HUES48 (cell line): ENCODE measurements around the gene AP3B1.
A peak's percentile ranks its signal among the peaks of the same experiment; 100 is the strongest.

ENCODE experiments used
- H3K27ac ChIP-seq: one replicate; pipeline ENCODE4 v1.7.0; 2013; ENCODE audit warnings: low read depth, low read length, inconsistent platforms
- H3K27me3 ChIP-seq: 2 replicates; pipeline ENCODE4 v1.6.1; 2013; ENCODE audit warnings: mild to moderate bottlenecking, low read length; ENCODE audit not compliant: control insufficient read depth, insufficient read depth
- H3K36me3 ChIP-seq: 2 replicates; pipeline ENCODE4 v1.6.1; 2013; ENCODE audit warnings: low read length; ENCODE audit not compliant: control insufficient read depth, insufficient read depth
- H3K4me1 ChIP-seq: 2 replicates; pipeline ENCODE4 v1.6.1; 2013; ENCODE audit warnings: mild to moderate bottlenecking, low read length; ENCODE audit not compliant: control insufficient read depth, insufficient read depth
- H3K4me3 ChIP-seq: 2 replicates; pipeline ENCODE4 v1.5.1; 2013; ENCODE audit warnings: mild to moderate bottlenecking, low read depth, low read length
- H3K9ac ChIP-seq: 2 replicates; pipeline ENCODE4 v1.6.1; 2013; ENCODE audit warnings: mild to moderate bottlenecking, low read depth, low read length, moderate library complexity
- H3K9me3 ChIP-seq: 2 replicates; pipeline ENCODE4 v1.6.1; 2013; ENCODE audit warnings: low read length; ENCODE audit not compliant: control insufficient read depth, insufficient read depth

The AP3B1 gene

GRCh38 chr5:78294248-78295034 lies at the start of gene AP3B1:
Gene AP3B1 (minus strand): TSS chr5:78294698. CDS start chr5:78294579, 119 bp downstream.
- Histone ChIP-seq H3K4me1 (peaks cover 12% of the 10 kb centered on the region), H3K9me3 (no peaks in the 10 kb centered on the region), H3K27me3 (no peaks in the 10 kb centered on the region), H3K36me3 (no peaks in the 10 kb centered on the region), H3K9ac (peak within 1 kb of the TSS; percentile 61), H3K4me3 (peak within 1 kb of the TSS; percentile 82), H3K27ac (peak within 1 kb of the TSS; percentile 98)

GRCh38 chr5:78341440-78341839 lies 46.9 kb upstream of the AP3B1 start:
- Histone ChIP-seq H3K4me3 (no peak overlapping the region), H3K9me3 (peaks cover 7% of the 10 kb centered on the region; the same call in 1 of the 2 replicates), H3K27me3 (peaks cover 67% of the 10 kb centered on the region), H3K36me3 (no peaks in the 10 kb centered on the region), H3K27ac (peak overlapping the region; percentile 36), H3K4me1 (peaks cover 14% of the 10 kb centered on the region), H3K9ac (no peak overlapping the region)

GRCh38 chr5:78339617-78340436 lies 45.3 kb upstream of the AP3B1 start:
- no peak overlapping the region for H3K4me3 ChIP-seq
- H3K27me3 ChIP-seq, result peaks cover 57% of the 10 kb centered on the region
- peaks cover 9% of the 10 kb centered on the region for H3K4me1 ChIP-seq
- peaks cover 7% of the 10 kb centered on the region; the same call in 1 of the 2 replicates for H3K9me3 ChIP-seq
- no peak overlapping the region for H3K9ac ChIP-seq
- no peaks in the 10 kb centered on the region for H3K36me3 ChIP-seq
- H3K27ac ChIP-seq, result no peak overlapping the region

- Histone ChIP-seq H3K4me1 (peaks cover 5% of the 10 kb centered on the region), H3K27ac (no peak overlapping the region), H3K36me3 (no peaks in the 10 kb centered on the region), H3K4me3 (no peak overlapping the region), H3K9ac (no peak overlapping the region), H3K9me3 (no peaks in the 10 kb centered on the region), H3K27me3 (peaks cover 30% of the 10 kb centered on the region)
Measured at GRCh38 chr5:78336698-78337097, 42.2 kb upstream of the AP3B1 start.

GRCh38 chr5:78335976-78336375 lies 41.5 kb upstream of the AP3B1 start:
- Histone ChIP-seq H3K27ac (no peak overlapping the region), H3K9me3 (no peaks in the 10 kb centered on the region), H3K36me3 (no peaks in the 10 kb centered on the region), H3K9ac (no peak overlapping the region), H3K27me3 (peaks cover 25% of the 10 kb centered on the region), H3K4me1 (peaks cover under 1% of the 10 kb centered on the region; the same call in 1 of the 2 replicates), H3K4me3 (no peak overlapping the region)

GRCh38 chr5:78334811-78335210 lies 40.3 kb upstream of the AP3B1 start:
- H3K4me1 ChIP-seq, result peaks cover under 1% of the 10 kb centered on the region; the same call in 1 of the 2 replicates
- H3K27ac ChIP-seq, result no peak overlapping the region
- H3K27me3 ChIP-seq, result peaks cover 14% of the 10 kb centered on the region
- H3K4me3 ChIP-seq, result no peak overlapping the region
- H3K36me3 ChIP-seq, result no peaks in the 10 kb centered on the region
- H3K9me3 ChIP-seq, result no peaks in the 10 kb centered on the region
- H3K9ac ChIP-seq, result no peak overlapping the region

- H3K9ac ChIP-seq, result no peak overlapping the region
- no peaks in the 10 kb centered on the region for H3K9me3 ChIP-seq
- peaks cover 17% of the 10 kb centered on the region for H3K4me1 ChIP-seq
- no peaks in the 10 kb centered on the region for H3K36me3 ChIP-seq
- H3K27me3 ChIP-seq, result no peaks in the 10 kb centered on the region
- no peak overlapping the region for H3K27ac ChIP-seq
- H3K4me3 ChIP-seq, result no peak overlapping the region
Measured at GRCh38 chr5:78331523-78332080, 37.1 kb upstream of the AP3B1 start.

GRCh38 chr5:78328585-78329173 lies 34.2 kb upstream of the AP3B1 start:
- Histone ChIP-seq H3K4me1 (peaks cover 17% of the 10 kb centered on the region), H3K9ac (no peak overlapping the region), H3K9me3 (no peaks in the 10 kb centered on the region), H3K36me3 (no peaks in the 10 kb centered on the region), H3K27me3 (no peaks in the 10 kb centered on the region), H3K4me3 (no peak overlapping the region), H3K27ac (peak overlapping the region; percentile 89)

GRCh38 chr5:78327761-78328510 lies 33.4 kb upstream of the AP3B1 start:
- Histone ChIP-seq H3K9ac (no peak overlapping the region), H3K36me3 (no peaks in the 10 kb centered on the region), H3K4me1 (peaks cover 17% of the 10 kb centered on the region), H3K27ac (peak overlapping the region; percentile 89), H3K9me3 (no peaks in the 10 kb centered on the region), H3K27me3 (no peaks in the 10 kb centered on the region), H3K4me3 (no peak overlapping the region)

GRCh38 chr5:78326930-78327329 lies 32.4 kb upstream of the AP3B1 start:
- Histone ChIP-seq H3K27ac (no peak overlapping the region), H3K4me3 (no peak overlapping the region), H3K27me3 (no peaks in the 10 kb centered on the region), H3K36me3 (no peaks in the 10 kb centered on the region), H3K9ac (no peak overlapping the region), H3K4me1 (peaks cover 17% of the 10 kb centered on the region), H3K9me3 (no peaks in the 10 kb centered on the region)
